HEK293 (cell line): ENCODE measurements around the gene ROBO4.

Experiments used
- CTCF ChIA-PET: fragments of 350-600 bp; formaldehyde crosslinking; extraction: SDS; loops from one replicate; lab custom pipeline; 2021; ENCODE audit warnings: antibody characterized with exemption; lab: Yijun Ruan, JAX
- POLR2A ChIA-PET: fragments of 300-600 bp; formaldehyde crosslinking; extraction: SDS; loops from one replicate; lab custom pipeline; 2020; ENCODE audit warnings: antibody characterized with exemption, inconsistent platforms; lab: Yijun Ruan, JAX
- H3K27ac ChIP-seq: fragments of 200-500 bp; sonication (Bioruptor generic); 2 replicates; pipeline ENCODE4 v1.5.1; 2014; ENCODE audit warnings: low read depth, low read length, control low read depth, inconsistent platforms; ENCODE audit errors: extremely low read depth
- H3K36me3 ChIP-seq, 2 experiments: fragments of 200-500 bp in 1 of 2; sonication (Bioruptor generic) in 1 of 2; 1 replicate in 1 of 2; 2 replicates in 1 of 2; pipeline ENCODE4 v1.5.1; 2014 to 2017; ENCODE audit warnings: inconsistent platforms in 2 of 2, low read length in 2 of 2; ENCODE audit not compliant: control insufficient read depth in 2 of 2, insufficient read depth in 1 of 2
- H3K4me1 ChIP-seq: fragments of 200-500 bp; sonication (Bioruptor generic); 2 replicates; pipeline ENCODE4 v1.5.1; 2014; ENCODE audit warnings: mild to moderate bottlenecking, low read length, inconsistent platforms; ENCODE audit not compliant: control insufficient read depth, insufficient read depth
- H3K4me3 ChIP-seq: 2 replicates; pipeline ENCODE4 v1.5.1; 2011; ENCODE audit warnings: low read depth, mild to moderate bottlenecking, control low read depth, low read length, moderate library complexity
- H3K9me3 ChIP-seq: fragments of 200-500 bp; sonication (Bioruptor generic); 2 replicates; pipeline ENCODE4 v1.5.1; 2014; ENCODE audit warnings: low read depth, low read length, inconsistent platforms; ENCODE audit not compliant: control insufficient read depth, insufficient read depth
- EGR2 ChIP-seq: fragments of 450-650 bp; formaldehyde crosslinking; IDR thresholded peaks from 2 replicates; pipeline ENCODE4 v1.5.1; 2016; ENCODE audit warnings: low read depth, missing biosample characterization, missing genetic modification characterization
- PRDM1 ChIP-seq: fragments of 450-650 bp; formaldehyde crosslinking; IDR thresholded peaks from 2 replicates; pipeline ENCODE4; 2016; ENCODE audit warnings: missing biosample characterization, missing genetic modification characterization
- TRIM28 ChIP-seq: IDR thresholded peaks from 2 replicates; pipeline ENCODE4 v1.6.1; 2011; ENCODE audit warnings: low read length, control low read depth, borderline replicate concordance
- ZBTB10 ChIP-seq: fragments of 450-650 bp; formaldehyde crosslinking; IDR thresholded peaks from 2 replicates; pipeline ENCODE4 v1.5.1; 2016; ENCODE audit warnings: missing biosample characterization, missing genetic modification characterization
- ZBTB21 ChIP-seq: fragments of 450-650 bp; formaldehyde crosslinking; IDR thresholded peaks from 2 replicates; pipeline ENCODE4 v1.5.1; 2017; ENCODE audit warnings: missing biosample characterization, missing genetic modification characterization
- ZNF302 ChIP-seq: fragments of 450-650 bp; formaldehyde crosslinking; IDR thresholded peaks from 2 replicates; pipeline ENCODE4 v1.5.1; 2016; ENCODE audit warnings: missing biosample characterization, missing genetic modification characterization, low read depth

The ROBO4 gene

GRCh38 chr11:124834526-124835180 is 63.0 kb downstream of the ROBO4 start:
- no peaks in the 10 kb centered on the region for H3K4me1 ChIP-seq
- H3K4me3 ChIP-seq = no peak overlapping the region
- TF ChIP-seq ZNF302 (tag by site-specific recombination) (no peak), ZBTB21 (tag by site-specific recombination) (no peak), PRDM1 (no peak), ZBTB10 (tag by site-specific recombination) (no peak), TRIM28 (no peak), EGR2 (tag by site-specific recombination) (no peak)
- H3K27ac ChIP-seq = no peak overlapping the region
- H3K9me3 ChIP-seq = no peaks in the 10 kb centered on the region
- ChIA-PET CTCF (interaction anchor here (1.3 to 5.5 kb wide), 6 partner anchors 56 to 191 kb away, joined by 3 to 53 read pairs (median 5); no protein-coding TSS in a partner anchor), POLR2A (no interaction called here)
- no peaks in the 10 kb centered on the region for H3K36me3 ChIP-seq
